ENCODE data around the gene TFAP2B. TPM values are rescaled to one million over a fixed set of nuclear protein-coding genes. Genes with fewer than 3 reads are reported as not detected.

TFAP2B gene
- total RNA-seq, 1 donor from 2014 or later, result not detected

GRCh38 chr6:50819904-50820868, 1.5 kb downstream of the TFAP2B start:
- no peaks in the 10 kb centered on the region for H3K9me3 ChIP-seq
- peaks cover 89% of the 10 kb centered on the region for H3K27me3 ChIP-seq (ENCODE audit: low read depth)
- no peak for DNase-seq
- intact Hi-C loops (cut with DNase I), result no loop called here
- no peak for TF ChIP-seq CTCF (IDR thresholded peaks at IDR 0.05)
- ATAC-seq, result no peak
- H3K36me3 ChIP-seq, result no peaks in the 10 kb centered on the region
- peak overlapping the region; percentile 20 for H3K4me3 ChIP-seq
- peaks cover 12% of the 10 kb centered on the region for H3K4me1 ChIP-seq
- no peak overlapping the region for H3K27ac ChIP-seq

- Histone ChIP-seq H3K27me3 (ENCODE audit: low read depth) (peaks cover 96% of the 10 kb centered on the region), H3K27ac (no peak overlapping the region), H3K4me1 (peaks cover 12% of the 10 kb centered on the region), H3K36me3 (no peaks in the 10 kb centered on the region), H3K4me3 (no peak overlapping the region), H3K9me3 (no peaks in the 10 kb centered on the region)
- TF ChIP-seq CTCF (IDR thresholded peaks at IDR 0.05), result no peak
- no peak for ATAC-seq
- intact Hi-C loops (cut with DNase I), result no loop called here
- DNase-seq, result no peak
These were observed 2.2 kb downstream of the TFAP2B start for GRCh38 chr6:50820869-50821264.

- H3K9me3 ChIP-seq, result no peaks in the 10 kb centered on the region
- no peaks in the 10 kb centered on the region for H3K36me3 ChIP-seq
- peaks cover 12% of the 10 kb centered on the region for H3K4me1 ChIP-seq
- no peak for TF ChIP-seq CTCF (IDR thresholded peaks at IDR 0.05)
- no peak for ATAC-seq
- intact Hi-C loops (cut with DNase I), result no loop called here
- peaks cover 99% of the 10 kb centered on the region for H3K27me3 ChIP-seq (ENCODE audit: low read depth)
- no peak overlapping the region for H3K4me3 ChIP-seq
- DNase-seq, result no peak
- no peak overlapping the region for H3K27ac ChIP-seq
These were observed 2.9 kb downstream of the TFAP2B start for GRCh38 chr6:50821441-50822077.

GRCh38 chr6:50822078-50822476, 3.4 kb downstream of the TFAP2B start:
- ATAC-seq (no peak), DNase-seq (no peak)
- intact Hi-C loops (cut with DNase I), result no loop called here
- Histone ChIP-seq H3K36me3 (no peaks in the 10 kb centered on the region), H3K27ac (no peak overlapping the region), H3K9me3 (no peaks in the 10 kb centered on the region), H3K4me3 (no peak overlapping the region), H3K4me1 (peaks cover 12% of the 10 kb centered on the region), H3K27me3 (ENCODE audit: low read depth) (peaks cover 99% of the 10 kb centered on the region)
- no peak for TF ChIP-seq CTCF (IDR thresholded peaks at IDR 0.05)

- intact Hi-C loops (cut with DNase I), result no loop called here
- Histone ChIP-seq H3K27ac (no peak overlapping the region), H3K4me3 (no peak overlapping the region), H3K4me1 (peaks cover 12% of the 10 kb centered on the region), H3K36me3 (no peaks in the 10 kb centered on the region), H3K9me3 (no peaks in the 10 kb centered on the region), H3K27me3 (ENCODE audit: low read depth) (peaks cover 95% of the 10 kb centered on the region)
- no peak for DNase-seq
- ATAC-seq, result peak in 1 of 2 donors; percentile 15
- no peak for TF ChIP-seq CTCF (IDR thresholded peaks at IDR 0.05)
These were observed 4.6 kb downstream of the TFAP2B start for GRCh38 chr6:50823094-50823920.

Measured in lower lobe of right lung (tissue), 2 donors.